Hepatocyte (in vitro differentiated cells): ENCODE measurements around the gene CASTOR1. TPM values are rescaled to one million over a fixed set of nuclear protein-coding genes. Genes with fewer than 3 reads are reported as not detected.

Experiments
- DNase-seq: peaks from one replicate; pipeline ENCODE4 v3.0.0-alpha.2; 2016; ENCODE audit warnings: low spot score
- H2AFZ ChIP-seq: fragments of 200-600 bp; sonication (generic); 2 replicates; pipeline ENCODE4 v1.6.0; 2016; ENCODE audit warnings: antibody characterized with exemption, mild to moderate bottlenecking
- H3K27ac ChIP-seq: fragments of 200-600 bp; sonication (generic); 2 replicates; pipeline ENCODE4 v1.5.1; 2016; ENCODE audit warnings: mild to moderate bottlenecking
- H3K27me3 ChIP-seq: fragments of 200-600 bp; sonication (generic); 2 replicates; pipeline ENCODE4 v1.6.1; 2016
- H3K36me3 ChIP-seq: fragments of 200-600 bp; sonication (generic); replicated peaks from 2 replicates; pipeline ENCODE4 v1.5.1; 2016; ENCODE audit warnings: low read depth; ENCODE audit not compliant: insufficient read depth
- H3K4me1 ChIP-seq: fragments of 200-600 bp; sonication (generic); 2 replicates; pipeline ENCODE4 v1.5.1; 2016; ENCODE audit warnings: mild to moderate bottlenecking, moderate library complexity; ENCODE audit not compliant: insufficient read depth
- H3K4me2 ChIP-seq: fragments of 200-600 bp; sonication (generic); 2 replicates; pipeline ENCODE4 v1.6.0; 2016
- H3K4me3 ChIP-seq: fragments of 200-600 bp; sonication (generic); 2 replicates; pipeline ENCODE4 v1.5.1; 2016; ENCODE audit warnings: mild to moderate bottlenecking
- H3K79me2 ChIP-seq: fragments of 200-600 bp; sonication (generic); 2 replicates; pipeline ENCODE4 v1.6.0; 2017; ENCODE audit warnings: mild to moderate bottlenecking
- H3K9me2 ChIP-seq: fragments of 200-600 bp; sonication (generic); replicated peaks from 2 replicates; pipeline ENCODE4 v1.6.0; 2017; ENCODE audit warnings: mild to moderate bottlenecking; ENCODE audit not compliant: insufficient read depth
- H3K9me3 ChIP-seq: fragments of 200-600 bp; sonication (generic); 2 replicates; pipeline ENCODE4 v1.5.1; 2016; ENCODE audit warnings: low read depth, mild to moderate bottlenecking
- H4K20me1 ChIP-seq: fragments of 200-600 bp; sonication (generic); 2 replicates; pipeline ENCODE4 v1.6.0; 2016; ENCODE audit warnings: mild to moderate bottlenecking; ENCODE audit not compliant: insufficient read depth, poor library complexity, severe bottlenecking
- CTCF ChIP-seq: fragments of 200-600 bp; sonication (generic); IDR thresholded peaks from 2 replicates; pipeline ENCODE4 v1.5.1; 2016; ENCODE audit warnings: antibody characterized with exemption, mild to moderate bottlenecking; ENCODE audit not compliant: poor library complexity
- EZH2 ChIP-seq: fragments of 200-600 bp; sonication (generic); IDR thresholded peaks from 2 replicates; pipeline ENCODE4 v1.6.1; 2016; ENCODE audit warnings: antibody characterized with exemption, mild to moderate bottlenecking, borderline replicate concordance
- EZH2phosphoT487 ChIP-seq: fragments of 200-600 bp; sonication (generic); IDR thresholded peaks from one replicate; pipeline ENCODE4 v1.6.1; 2018; ENCODE audit warnings: antibody characterized with exemption, mild to moderate bottlenecking, low read depth, moderate library complexity; ENCODE audit not compliant: unreplicated experiment, severe bottlenecking
- WGBS: methylation state at CpG from one replicate; pipeline ENCODE4 v1.1.6; 2016; ENCODE audit warnings: low lambda C conversion rate; ENCODE audit errors: missing lambda C conversion rate; 5-methylcytosine and 5-hydroxymethylcytosine counted together
- polyA plus RNA-seq: library from polyadenylated mRNA; unstranded; fragments of >200 nt; fragmentation: Nextera tagmentation; extraction: Ambion mirVana; gene quantifications from 2 replicates; pipeline ENCODE4 v1.2.1, GENCODE V29; 2016
- total RNA-seq: library from RNA; depleted of rRNA; stranded (reverse); fragments of >200 nt; gene quantifications from 2 replicates; pipeline ENCODE4 v1.2.3, GENCODE V29; 2014

CASTOR1 gene
- total and polyA plus RNA-seq, 2 experiments from 2014 or later = 30.9 to 53.5 TPM

DNA sequence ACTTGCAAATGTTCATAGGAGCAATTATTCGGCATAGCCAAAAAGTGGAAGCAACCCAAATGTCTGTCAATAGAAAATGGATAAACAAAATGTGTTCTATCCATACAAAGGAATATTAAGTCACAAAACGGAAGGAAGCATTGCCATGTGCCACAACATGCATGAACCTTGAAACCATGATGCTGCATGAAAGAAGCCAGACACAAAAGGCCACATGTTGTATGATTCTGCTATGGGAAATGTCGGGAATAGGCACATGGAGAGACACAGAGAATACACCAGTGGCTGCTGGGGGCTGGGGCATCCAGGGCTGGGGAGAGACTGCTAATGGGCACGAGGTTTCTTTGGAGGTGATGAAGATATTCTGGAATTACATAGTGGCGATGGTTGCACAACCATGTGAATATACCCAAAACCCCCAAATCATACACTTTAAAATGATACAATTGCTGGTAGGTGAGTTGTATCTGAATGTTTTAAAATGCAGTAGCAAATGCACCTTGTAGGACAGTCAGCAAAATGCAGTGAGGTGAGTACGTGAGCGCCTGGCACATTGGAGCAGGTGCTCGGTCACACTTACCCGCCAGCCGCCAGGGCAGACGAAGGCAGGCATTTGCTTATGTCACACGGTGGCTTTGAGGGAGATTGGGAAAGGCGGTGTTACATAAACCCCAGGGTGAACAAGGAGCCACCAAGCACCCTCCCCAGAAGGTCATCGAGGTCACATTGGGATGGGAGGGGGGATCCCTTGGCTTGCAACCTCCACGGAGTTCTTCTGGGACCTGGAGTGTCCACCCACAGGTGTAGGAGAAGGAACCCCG is 16.3 kb downstream of the CASTOR1 start:
- H3K27me3 ChIP-seq = no peaks in the 10 kb centered on the region
- H3K27ac ChIP-seq = no peak overlapping the region
- H2AFZ ChIP-seq = no peak overlapping the region
- no peak overlapping the region for H3K4me3 ChIP-seq
- no peaks in the 10 kb centered on the region for H3K36me3 ChIP-seq
- H3K9me3 ChIP-seq = no peaks in the 10 kb centered on the region
- no peaks in the 10 kb centered on the region for H3K9me2 ChIP-seq
- no peak overlapping the region for H3K4me2 ChIP-seq
- H3K79me2 ChIP-seq = no peaks in the 10 kb centered on the region
- TF ChIP-seq CTCF (no peak), EZH2 (no peak), EZH2phosphoT487 (no peak)
- no peaks in the 10 kb centered on the region for H4K20me1 ChIP-seq
- DNase-seq = no peak
- WGBS = 86% methylated on average over 16 of the region's 16 CpGs
- H3K4me1 ChIP-seq = peaks cover 2% of the 10 kb centered on the region

DNA sequence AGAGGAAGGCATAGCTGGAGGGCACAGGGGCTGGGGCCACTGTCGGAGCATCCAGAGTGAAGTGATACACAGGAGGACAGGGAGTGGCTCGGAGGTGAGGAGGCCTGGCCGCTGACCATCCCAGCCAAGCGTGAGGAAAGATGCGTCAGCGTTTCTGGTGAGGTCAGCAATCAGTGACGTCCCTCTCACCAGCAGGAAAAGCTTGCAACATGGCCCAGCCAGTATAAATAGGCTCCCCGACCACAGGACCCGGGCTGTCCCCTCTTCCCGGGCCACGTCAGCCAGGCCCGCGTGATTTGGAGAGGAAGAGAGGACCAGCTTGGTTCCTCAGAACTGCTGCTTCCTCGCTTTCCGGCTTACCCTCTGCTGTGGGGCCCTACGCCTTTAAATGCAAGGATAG is 18.5 kb downstream of the CASTOR1 start:
- no peak overlapping the region for H2AFZ ChIP-seq
- no peaks in the 10 kb centered on the region for H4K20me1 ChIP-seq
- H3K4me2 ChIP-seq = no peak overlapping the region
- TF ChIP-seq EZH2phosphoT487 (no peak), EZH2 (no peak), CTCF (no peak)
- H3K27ac ChIP-seq = no peak overlapping the region
- H3K27me3 ChIP-seq = no peaks in the 10 kb centered on the region
- H3K79me2 ChIP-seq = no peaks in the 10 kb centered on the region
- no peaks in the 10 kb centered on the region for H3K36me3 ChIP-seq
- WGBS = 83% methylated on average over 16 of the region's 16 CpGs
- H3K9me3 ChIP-seq = no peaks in the 10 kb centered on the region
- no peaks in the 10 kb centered on the region for H3K4me1 ChIP-seq
- DNase-seq = no peak
- H3K4me3 ChIP-seq = no peak overlapping the region
- H3K9me2 ChIP-seq = no peaks in the 10 kb centered on the region

- Histone ChIP-seq H3K4me2 (no peak overlapping the region), H3K4me3 (no peak overlapping the region), H3K9me3 (no peaks in the 10 kb centered on the region), H3K36me3 (no peaks in the 10 kb centered on the region), H3K4me1 (no peaks in the 10 kb centered on the region), H3K27me3 (no peaks in the 10 kb centered on the region), H2AFZ (no peak overlapping the region), H4K20me1 (no peaks in the 10 kb centered on the region), H3K9me2 (no peaks in the 10 kb centered on the region), H3K79me2 (no peaks in the 10 kb centered on the region), H3K27ac (no peak overlapping the region)
- no peak for DNase-seq
- WGBS = 89% methylated on average over 8 of the region's 8 CpGs
- TF ChIP-seq EZH2 (no peak), EZH2phosphoT487 (no peak), CTCF (no peak)
These were observed 21.0 kb downstream of the CASTOR1 start for GRCh38 chr22:30268331-30268730.
